Neuronal stem cell (in vitro differentiated cells): ENCODE results near the gene C14orf119.
"Not testable (repeated sequence)": the region's sequence is repeated elsewhere in the genome, so short reads cannot be mapped to it uniquely, and the experiment has no call there.

Source experiments
- DNase-seq: peaks from one replicate; pipeline ENCODE4 v3.0.0-alpha.2; 2013; ENCODE audit warnings: low spot score
- H2AFZ ChIP-seq: one replicate; pipeline ENCODE4 v1.6.1; 2013; ENCODE audit warnings: mild to moderate bottlenecking, low read length, inconsistent platforms
- H2AK5ac ChIP-seq: 2 replicates; pipeline ENCODE4 v1.6.1; 2013; ENCODE audit warnings: low read depth, mild to moderate bottlenecking, inconsistent platforms, low read length, moderate library complexity, mixed read lengths
- H2BK120ac ChIP-seq: 2 replicates; pipeline ENCODE4 v1.6.1; 2013; ENCODE audit warnings: low read depth, mild to moderate bottlenecking, inconsistent platforms, low read length, moderate library complexity, mixed read lengths
- H2BK12ac ChIP-seq: one replicate; pipeline ENCODE4 v1.6.1; 2013; ENCODE audit warnings: low read length, inconsistent platforms
- H2BK15ac ChIP-seq: 2 replicates; pipeline ENCODE4 v1.6.1; 2013; ENCODE audit warnings: mild to moderate bottlenecking, low read length, inconsistent platforms, mixed read lengths
- H2BK5ac ChIP-seq: one replicate; pipeline ENCODE4 v1.6.1; 2013; ENCODE audit warnings: inconsistent platforms, mild to moderate bottlenecking, low read length, moderate library complexity
- H3K14ac ChIP-seq: one replicate; pipeline ENCODE4 v1.6.1; 2013; ENCODE audit warnings: low read length, inconsistent platforms
- H3K18ac ChIP-seq: 2 replicates; pipeline ENCODE4 v1.6.1; 2013; ENCODE audit warnings: low read length, inconsistent platforms
- H3K23ac ChIP-seq: 2 replicates; pipeline ENCODE4 v1.6.1; 2013; ENCODE audit warnings: low read depth, mild to moderate bottlenecking, mixed read lengths, low read length, inconsistent platforms; ENCODE audit not compliant: poor library complexity
- H3K27ac ChIP-seq: replicated peaks from 3 replicates; pipeline ENCODE4 v1.5.1; 2013; ENCODE audit warnings: low read length, inconsistent platforms
- H3K27me3 ChIP-seq, 3 experiments: 2 replicates each; pipeline ENCODE4 v1.6.1; 2013; ENCODE audit warnings: low read length in 3 of 3, mild to moderate bottlenecking in 2 of 3, inconsistent platforms in 1 of 3, low read depth in 1 of 3, mixed read lengths in 1 of 3, moderate library complexity in 1 of 3; ENCODE audit not compliant: control insufficient read depth in 3 of 3, insufficient read depth in 3 of 3
- H3K36me3 ChIP-seq, 2 donors: replicated peaks in 1 of 2; 2 replicates each; pipeline ENCODE4 v1.6.1; 2013; ENCODE audit warnings: low read length in 2 of 2; ENCODE audit not compliant: control insufficient read depth in 2 of 2, insufficient read depth in 2 of 2
- H3K4ac ChIP-seq: 2 replicates; pipeline ENCODE4 v1.6.1; 2013; ENCODE audit warnings: inconsistent platforms, mild to moderate bottlenecking, low read length, moderate library complexity
- H3K4me1 ChIP-seq, 2 donors: 1 replicate in 1 of 2; 2 replicates in 1 of 2; pipeline ENCODE4 v1.6.1; 2013; ENCODE audit warnings: low read length in 2 of 2, low read depth in 1 of 2; ENCODE audit not compliant: control insufficient read depth in 2 of 2, insufficient read depth in 1 of 2
- H3K4me2 ChIP-seq: one replicate; pipeline ENCODE4 v1.6.1; 2013; ENCODE audit warnings: mild to moderate bottlenecking, low read length, inconsistent platforms; ENCODE audit not compliant: insufficient read depth, poor library complexity, severe bottlenecking
- H3K4me3 ChIP-seq, 2 donors: 2 replicates each; pipeline ENCODE4 v1.5.1; 2013; ENCODE audit warnings: low read length in 2 of 2, mild to moderate bottlenecking in 2 of 2, inconsistent platforms in 1 of 2, moderate library complexity in 1 of 2
- H3K79me1 ChIP-seq: one replicate; pipeline ENCODE4 v1.6.1; 2013; ENCODE audit warnings: low read depth, mild to moderate bottlenecking, inconsistent platforms, low read length, moderate library complexity
- H3K9ac ChIP-seq: one replicate; pipeline ENCODE4 v1.6.1; 2013; ENCODE audit warnings: mild to moderate bottlenecking, low read depth, low read length, inconsistent platforms; ENCODE audit not compliant: poor library complexity
- H3K9me3 ChIP-seq, 2 donors: replicated peaks in 1 of 2; 2 replicates each; pipeline versions ENCODE3 to v1.6.1; 2013; ENCODE audit warnings: low read length in 2 of 2, mild to moderate bottlenecking in 2 of 2, inconsistent platforms in 1 of 2, low read depth in 1 of 2, mixed read lengths in 1 of 2, moderate library complexity in 1 of 2; ENCODE audit not compliant: control insufficient read depth in 2 of 2, insufficient read depth in 1 of 2
- H4K8ac ChIP-seq: one replicate; pipeline ENCODE4 v1.6.1; 2013; ENCODE audit warnings: low read depth, mild to moderate bottlenecking, inconsistent platforms, low read length, moderate library complexity
- H4K91ac ChIP-seq: one replicate; pipeline ENCODE4 v1.6.1; 2013; ENCODE audit warnings: low read length, low read depth, mild to moderate bottlenecking, inconsistent platforms; ENCODE audit not compliant: poor library complexity
- WGBS, 2 donors: extraction: QIAGEN DNeasy Blood & Tissue Kit; methylation state at CpG; one replicate each; pipeline ENCODE4 v1.1.7; 2013; ENCODE audit warnings: missing lambda C conversion rate in 2 of 2, mixed read lengths in 1 of 2; ENCODE audit not compliant: insufficient read length in 2 of 2, insufficient replicate concordance in 1 of 2; ENCODE audit errors: extremely low coverage in 2 of 2; 5-methylcytosine and 5-hydroxymethylcytosine counted together

Gene C14orf119

GRCh38 chr14:23104591-23105347 is 9.5 kb downstream of the C14orf119 start, which contains the start of gene CIROP:
Gene CIROP (minus strand): TSS chr14:23104989. CDS start chr14:23104920, 69 bp downstream.
- no peaks in the 10 kb centered on the region for H3K4me1 ChIP-seq
- H3K4me2 ChIP-seq = no peak within 1 kb of the TSS
- H3K23ac ChIP-seq = no peak within 1 kb of the TSS
- no peak within 1 kb of the TSS for H4K91ac ChIP-seq
- H2AFZ ChIP-seq = peak within 1 kb of the TSS; percentile 77
- H3K9ac ChIP-seq = no peak within 1 kb of the TSS
- no peak within 1 kb of the TSS for H2BK120ac ChIP-seq
- H3K4me3 ChIP-seq = no peak within 1 kb of the TSS
- no peak within 1 kb of the TSS for H3K27ac ChIP-seq
- H2BK12ac ChIP-seq = no peak within 1 kb of the TSS
- H2AK5ac ChIP-seq = no peak within 1 kb of the TSS
- no peak within 1 kb of the TSS for H3K18ac ChIP-seq
- no peak within 1 kb of the TSS for H2BK5ac ChIP-seq
- no peak for DNase-seq
- no peak within 1 kb of the TSS for H4K8ac ChIP-seq
- no CpG with 5 or more reads among the region's 11 CpGs for WGBS, 2 donors
- H3K27me3 ChIP-seq = no peaks in the 10 kb centered on the region
- no peaks in the 10 kb centered on the region for H3K79me1 ChIP-seq
- no peak within 1 kb of the TSS for H3K4ac ChIP-seq
- no peak within 1 kb of the TSS for H2BK15ac ChIP-seq
- no peak within 1 kb of the TSS for H3K14ac ChIP-seq
- H3K9me3 ChIP-seq = peaks cover 0 to 2% of the 10 kb centered on the region in 2 donors
- H3K36me3 ChIP-seq = peaks cover 0 to under 1% of the 10 kb centered on the region in 2 donors

GRCh38 chr14:23105348-23105824 is 10.1 kb downstream of the C14orf119 start:
- Histone ChIP-seq H2AFZ (no peak overlapping the region), H3K4ac (no peak overlapping the region), H3K18ac (no peak overlapping the region), H3K14ac (no peak overlapping the region), H3K4me1 (no peaks in the 10 kb centered on the region), H4K91ac (no peak overlapping the region), H3K9ac (no peak overlapping the region), H2BK12ac (no peak overlapping the region), H2BK5ac (no peak overlapping the region), H3K27ac (no peak overlapping the region), H3K4me2 (no peak overlapping the region), H3K36me3 (no peaks in the 10 kb centered on the region), H3K23ac (no peak overlapping the region), H3K79me1 (no peaks in the 10 kb centered on the region), H3K9me3 (peaks cover 0 to 2% of the 10 kb centered on the region in 2 donors), H3K4me3 (no peak overlapping the region), H2AK5ac (no peak overlapping the region), H2BK15ac (no peak overlapping the region), H3K27me3 (peaks cover 0 to 3% (median 0%) of the 10 kb centered on the region in 3 experiments), H4K8ac (no peak overlapping the region), H2BK120ac (no peak overlapping the region)
- no peak for DNase-seq
- no CpG with 5 or more reads among the region's 4 CpGs for WGBS, 2 donors

DNA sequence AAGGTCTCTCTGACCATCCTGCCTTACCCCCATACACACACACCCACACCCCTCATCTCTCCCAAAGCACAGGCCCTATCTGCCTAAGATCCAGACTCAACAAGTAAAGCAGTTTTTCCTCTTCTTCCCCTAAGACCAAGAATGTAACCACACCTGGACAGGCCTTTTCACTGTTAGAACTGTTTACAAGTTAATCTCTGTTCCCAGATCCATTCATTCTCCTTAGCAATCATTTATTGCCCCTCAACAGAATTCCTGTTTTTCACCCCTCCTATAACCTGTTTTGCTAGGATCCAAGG is 11.4 kb downstream of the C14orf119 start:
- Histone ChIP-seq H3K36me3 (no peaks in the 10 kb centered on the region), H2AK5ac (no peak overlapping the region), H2BK120ac (no peak overlapping the region), H3K23ac (no peak overlapping the region), H2BK15ac (no peak overlapping the region), H3K14ac (no peak overlapping the region), H4K8ac (no peak overlapping the region), H3K79me1 (no peaks in the 10 kb centered on the region), H3K9me3 (peaks cover 0 to 2% of the 10 kb centered on the region in 2 donors), H3K4me2 (no peak overlapping the region), H3K4me1 (no peaks in the 10 kb centered on the region), H3K4ac (no peak overlapping the region), H2BK12ac (no peak overlapping the region), H2BK5ac (no peak overlapping the region), H3K9ac (no peak overlapping the region), H3K27me3 (peaks cover 0 to 12% (median 0%) of the 10 kb centered on the region in 3 experiments), H3K4me3 (no peak overlapping the region), H4K91ac (no peak overlapping the region), H2AFZ (no peak overlapping the region), H3K27ac (no peak overlapping the region), H3K18ac (no peak overlapping the region)
- no peak for DNase-seq

DNA sequence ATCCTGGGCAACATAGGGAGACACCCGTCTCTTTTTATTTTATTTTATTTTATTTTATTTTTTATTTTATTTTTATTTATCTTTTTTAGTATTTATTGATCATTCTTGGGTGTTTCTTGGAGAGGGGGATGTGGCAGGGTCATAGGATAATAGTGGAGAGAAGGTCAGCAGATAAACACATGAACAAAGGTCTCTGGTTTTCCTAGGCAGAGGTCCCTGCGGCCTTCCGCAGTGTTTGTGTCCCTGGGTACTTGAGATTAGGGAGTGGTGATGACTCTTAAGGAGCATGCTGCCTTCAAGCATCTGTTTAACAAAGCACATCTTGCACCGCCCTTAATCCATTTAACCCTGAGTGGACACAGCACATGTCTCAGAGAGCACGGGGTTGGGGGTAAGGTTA is 12.3 kb downstream of the C14orf119 start:
- H3K14ac ChIP-seq, H3K23ac ChIP-seq, H3K36me3 ChIP-seq, H3K4me3 ChIP-seq, H2BK12ac ChIP-seq, H3K79me1 ChIP-seq, H4K91ac ChIP-seq, H2BK5ac ChIP-seq, H3K4me1 ChIP-seq, H2BK15ac ChIP-seq, H2AK5ac ChIP-seq, H3K9ac ChIP-seq, H4K8ac ChIP-seq, H3K4me2 ChIP-seq, DNase-seq, H3K9me3 ChIP-seq, H2AFZ ChIP-seq, H2BK120ac ChIP-seq, H3K4ac ChIP-seq, H3K18ac ChIP-seq, H3K27ac ChIP-seq: not testable (repeated sequence)
- no CpG with 5 or more reads among the region's 5 CpGs for WGBS, 2 donors
- H3K27me3 ChIP-seq = peaks cover 0 to 12% (median 0%) of the 10 kb centered on the region in 3 experiments
